ENCODE measurements around the gene RPL36.
"Not testable (repeated sequence)": the region's sequence is repeated elsewhere in the genome, so short reads cannot be mapped to it uniquely, and the experiment has no call there.

Gene RPL36

GRCh38 chr19:5676105-5676771 lies 13.9 kb upstream of the RPL36 start:
- no peak for DNase-seq

- DNase-seq = no peak
Observed at GRCh38 chr19:5676772-5677105, 13.4 kb upstream of the RPL36 start.

- no peak for DNase-seq
Observed at GRCh38 chr19:5677136-5677535, 13.0 kb upstream of the RPL36 start.

- no peak for DNase-seq
Observed at GRCh38 chr19:5677580-5677979, 12.5 kb upstream of the RPL36 start.

GRCh38 chr19:5678071-5678718 lies 11.9 kb upstream of the RPL36 start:
- no peak for DNase-seq

- no peak for DNase-seq
Observed at GRCh38 chr19:5679289-5680083, 10.6 kb upstream of the RPL36 start.

- no peak for DNase-seq
Observed at GRCh38 chr19:5680084-5680436, 10.0 kb upstream of the RPL36 start.

- DNase-seq = peak; percentile 98
Observed at GRCh38 chr19:5680437-5681368, 9.4 kb upstream of the RPL36 start, which contains the start of the genes HSD11B1L and MICOS13. Gene HSD11B1L, plus strand, starts transcription at chr19:5681027. Its CDS starts 3,806 bp downstream, at chr19:5684833. Gene MICOS13, minus strand, starts transcription at chr19:5680516. Its CDS starts 30 bp downstream, at chr19:5680486.

- no peak for DNase-seq
Observed at GRCh38 chr19:5681391-5682106, 8.5 kb upstream of the RPL36 start.

- DNase-seq = no peak
Observed at GRCh38 chr19:5682107-5682482, 8.0 kb upstream of the RPL36 start.

- no peak for DNase-seq
Observed at GRCh38 chr19:5683177-5683886, 6.8 kb upstream of the RPL36 start.

GRCh38 chr19:5684694-5685430 lies 5.2 kb upstream of the RPL36 start:
- no peak for DNase-seq

GRCh38 chr19:5686326-5686646 lies 3.8 kb upstream of the RPL36 start:
- DNase-seq = no peak

- DNase-seq = peak; percentile 99
Observed at GRCh38 chr19:5686647-5687359, 3.3 kb upstream of the RPL36 start.

- no peak for DNase-seq
Observed at GRCh38 chr19:5687360-5688198, 2.5 kb upstream of the RPL36 start.

GRCh38 chr19:5688262-5688881 lies 1.7 kb upstream of the RPL36 start:
- DNase-seq = not testable (repeated sequence)

- DNase-seq = peak; percentile 73
Observed at GRCh38 chr19:5690955-5691821, 1.1 kb downstream of the RPL36 start.
